GM12892 (cell line): ENCODE data around the gene PLD6.

Experiments used
- POLR2A ChIP-seq: IDR thresholded peaks from 2 replicates; pipeline ENCODE4 v1.6.1; 2011; ENCODE audit warnings: low read depth, low read length, control low read depth
- POLR2AphosphoS5 ChIP-seq: IDR thresholded peaks from 2 replicates; pipeline ENCODE4 v1.6.1; 2011; ENCODE audit warnings: low read depth, low read length, control low read depth
- TAF1 ChIP-seq: IDR thresholded peaks from 2 replicates; pipeline ENCODE4 v1.6.1; 2011; ENCODE audit warnings: low read depth, mild to moderate bottlenecking, control low read depth, low read length, borderline replicate concordance

DNA sequence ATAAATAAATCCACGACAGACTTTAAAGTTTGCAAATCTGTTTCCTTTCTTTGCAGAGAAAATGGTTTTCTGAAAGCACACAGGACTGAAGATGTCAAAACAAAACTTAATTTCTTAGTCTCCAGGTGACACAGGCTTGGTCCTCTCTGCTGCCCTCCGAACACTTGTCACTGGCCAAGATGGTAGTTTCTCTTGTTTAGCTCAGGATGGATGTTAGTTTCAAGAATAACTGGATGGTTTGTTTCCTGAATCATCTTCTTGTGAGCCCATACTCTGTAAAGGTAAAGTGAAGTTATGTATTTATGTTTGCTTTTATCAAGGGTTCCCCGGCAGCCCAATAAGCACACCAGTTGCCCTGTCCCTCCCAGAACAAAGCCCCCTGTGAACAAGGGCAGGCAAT is 40.7 kb upstream of the PLD6 start:
- TF ChIP-seq POLR2A: no peak
- no peak for TF ChIP-seq POLR2AphosphoS5
- TF ChIP-seq TAF1: no peak
